IPS-11a (cell line): ENCODE data around the gene EIF4E3.
A peak's percentile ranks its signal among the peaks of the same experiment; 100 is the strongest.

Experiments used
- H3K4me3 ChIP-seq: one replicate; pipeline ENCODE4 v1.5.1; 2013; ENCODE audit warnings: low read depth, low read length, control low read depth

EIF4E3 gene

GRCh38 chr3:71725271-71725991 is at the start of gene EIF4E3:
EIF4E3 (minus strand) TSS chr3:71725402; CDS start chr3:71725367, 35 bp downstream.
- peak within 1 kb of the TSS; percentile 80 for H3K4me3 ChIP-seq

- no peak overlapping the region for H3K4me3 ChIP-seq
Observed at GRCh38 chr3:71771884-71772283, 46.7 kb upstream of the EIF4E3 start.

DNA sequence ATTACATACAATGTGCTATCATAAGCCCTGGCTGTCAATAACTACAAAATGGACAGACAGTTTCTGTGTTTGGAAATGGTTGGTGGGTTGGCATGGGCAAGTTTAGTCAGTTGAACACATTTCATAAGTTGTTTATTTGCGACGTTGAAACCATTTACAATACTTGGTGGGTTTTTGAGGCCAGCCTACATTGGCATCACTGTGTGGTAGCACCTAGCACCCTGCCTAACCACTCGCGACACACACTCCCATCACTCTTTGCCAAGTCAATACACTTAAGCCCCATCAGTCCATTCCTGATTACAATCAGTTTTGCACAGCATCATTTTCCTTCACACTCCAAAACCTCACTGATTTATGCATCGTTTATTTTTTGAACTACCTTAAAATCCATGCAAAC is 45.9 kb upstream of the EIF4E3 start:
- H3K4me3 ChIP-seq = no peak overlapping the region

DNA sequence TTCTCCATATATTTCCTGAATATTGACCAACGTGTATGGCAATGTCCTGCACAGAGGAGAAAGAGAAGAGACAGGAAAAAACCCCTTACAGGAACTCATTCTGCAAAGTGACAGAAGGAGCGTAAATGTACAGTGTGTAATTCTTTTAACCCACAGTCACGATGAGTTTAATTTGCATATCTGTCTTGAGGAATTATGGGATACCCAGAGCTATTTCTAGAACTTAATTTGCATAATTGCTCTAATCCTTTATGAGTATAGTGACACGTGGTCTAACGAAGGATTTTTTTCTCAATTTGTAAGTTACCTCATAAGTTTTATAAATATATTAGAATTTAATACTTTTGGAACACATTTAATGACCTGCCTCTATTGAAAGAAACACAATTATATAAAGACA is 38.2 kb upstream of the EIF4E3 start:
- no peak overlapping the region for H3K4me3 ChIP-seq

DNA sequence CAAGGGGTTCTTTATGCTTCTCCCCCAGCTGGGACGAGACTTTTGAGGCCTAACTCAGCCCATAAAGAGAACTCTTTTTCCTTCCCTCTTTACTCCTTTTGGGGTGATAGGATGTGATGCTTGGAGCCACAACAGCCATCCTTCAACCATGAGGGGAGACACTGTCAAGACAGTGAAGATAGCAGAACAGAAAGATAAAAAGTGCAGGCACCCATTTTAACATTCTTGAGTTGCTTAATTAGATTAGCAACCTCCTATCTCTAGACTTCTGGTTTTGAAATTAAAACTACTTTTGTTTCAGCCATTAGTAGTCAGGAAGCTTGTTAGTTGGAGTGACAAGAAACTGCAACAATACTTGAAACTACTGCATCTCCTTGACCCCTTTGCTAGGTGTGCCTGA is 34.9 kb upstream of the EIF4E3 start:
- H3K4me3 ChIP-seq = no peak overlapping the region

- no peak overlapping the region for H3K4me3 ChIP-seq
Observed at GRCh38 chr3:71759401-71759800, 34.2 kb upstream of the EIF4E3 start.

GRCh38 chr3:71758091-71758490 is 32.9 kb upstream of the EIF4E3 start:
- no peak overlapping the region for H3K4me3 ChIP-seq

GRCh38 chr3:71754610-71755253 is 29.5 kb upstream of the EIF4E3 start:
- peak overlapping the region; percentile 72 for H3K4me3 ChIP-seq

- peak within 1 kb of the TSS; percentile 72 for H3K4me3 ChIP-seq
Observed at GRCh38 chr3:71753701-71754609, 28.8 kb upstream of the EIF4E3 start, which contains the start of gene GPR27. GPR27 (plus strand) TSS chr3:71753855; CDS start chr3:71754050, 195 bp downstream.

GRCh38 chr3:71752831-71753700 is 27.9 kb upstream of the EIF4E3 start:
- peak overlapping the region; percentile 72 for H3K4me3 ChIP-seq

DNA sequence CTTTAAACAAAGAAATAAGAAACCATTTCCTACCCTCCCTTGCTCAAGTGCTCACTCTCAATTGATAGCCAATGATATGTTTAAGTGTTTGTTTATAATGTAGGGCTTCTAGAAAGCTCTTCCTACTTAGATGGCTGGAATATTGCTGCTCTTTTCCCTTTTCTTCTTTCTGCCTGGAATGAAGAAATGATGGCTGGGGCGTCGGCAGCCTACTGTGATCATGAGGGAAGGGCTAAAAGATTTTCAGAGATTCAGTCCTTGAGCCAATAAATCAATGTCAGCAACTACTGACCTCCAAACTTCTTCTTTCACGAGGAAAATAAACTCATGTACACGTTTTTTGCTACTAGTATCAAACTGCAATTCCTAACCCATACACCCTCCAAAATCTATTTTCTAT is 26.4 kb upstream of the EIF4E3 start:
- H3K4me3 ChIP-seq = no peak overlapping the region

- no peak overlapping the region for H3K4me3 ChIP-seq
Observed at GRCh38 chr3:71744738-71745137, 19.5 kb upstream of the EIF4E3 start.

DNA sequence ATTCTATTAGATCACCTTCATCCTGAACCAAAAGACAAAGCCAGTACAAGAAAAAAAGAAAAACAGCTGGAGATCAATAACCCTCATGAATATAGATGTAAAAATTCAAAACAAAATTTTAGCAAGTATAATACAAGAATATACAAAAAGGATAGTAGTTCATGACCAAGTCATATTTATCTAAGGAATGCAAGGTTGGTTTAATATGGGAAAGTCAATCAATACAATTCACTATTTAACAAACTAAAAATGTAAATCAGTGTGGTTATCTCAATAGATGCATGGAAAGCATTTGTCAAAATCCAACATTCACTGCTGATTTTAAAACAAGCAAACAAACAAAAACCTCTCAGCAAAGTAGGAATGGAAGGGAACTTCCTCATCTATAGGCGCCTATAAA is 17.4 kb upstream of the EIF4E3 start:
- H3K4me3 ChIP-seq = no peak overlapping the region

DNA sequence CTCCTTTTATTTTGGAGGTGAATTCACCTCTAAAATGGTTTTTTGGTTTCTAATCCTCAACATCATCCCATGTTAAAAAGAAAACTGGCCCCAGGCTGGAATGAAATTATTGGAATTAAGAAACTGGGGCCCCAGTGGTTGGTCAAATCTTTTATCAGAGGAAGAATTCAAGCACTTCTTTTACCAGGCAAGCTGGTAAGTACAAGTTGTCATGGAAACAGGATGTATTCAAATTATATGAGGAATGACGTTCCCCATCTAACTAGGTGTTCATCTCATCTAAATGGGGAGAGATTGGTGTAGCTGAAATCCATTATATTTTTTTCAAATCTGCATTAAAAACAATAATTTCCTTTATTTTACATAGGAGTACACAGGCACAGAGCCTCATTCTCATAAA is 9.7 kb upstream of the EIF4E3 start:
- H3K4me3 ChIP-seq = no peak overlapping the region

- no peak overlapping the region for H3K4me3 ChIP-seq
Observed at GRCh38 chr3:71733319-71733718, 8.1 kb upstream of the EIF4E3 start.

DNA sequence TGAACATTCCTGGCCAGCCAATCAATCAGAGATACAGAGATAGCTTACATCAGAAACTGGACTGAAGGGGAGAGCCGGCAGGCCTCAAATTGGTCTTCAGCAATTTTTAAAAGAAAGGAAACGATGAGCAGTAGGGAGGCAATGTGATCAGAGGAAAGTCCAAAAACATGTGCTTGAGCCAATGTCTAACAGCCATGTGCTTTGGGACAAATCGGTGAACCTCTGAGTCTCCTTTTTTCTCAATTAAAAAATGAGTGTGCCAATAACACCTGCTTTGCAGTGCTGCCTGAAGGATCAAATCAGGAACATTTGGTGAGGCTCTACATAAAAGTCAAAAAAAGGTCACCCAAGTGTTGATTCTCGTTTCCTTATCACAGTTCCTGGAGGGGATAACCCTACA is 7.4 kb upstream of the EIF4E3 start:
- no peak overlapping the region for H3K4me3 ChIP-seq

- H3K4me3 ChIP-seq = no peak overlapping the region
Observed at GRCh38 chr3:71728632-71729342, 3.6 kb upstream of the EIF4E3 start.

- no peak overlapping the region for H3K4me3 ChIP-seq
Observed at GRCh38 chr3:71726146-71726545, 944 bp upstream of the EIF4E3 start.

DNA sequence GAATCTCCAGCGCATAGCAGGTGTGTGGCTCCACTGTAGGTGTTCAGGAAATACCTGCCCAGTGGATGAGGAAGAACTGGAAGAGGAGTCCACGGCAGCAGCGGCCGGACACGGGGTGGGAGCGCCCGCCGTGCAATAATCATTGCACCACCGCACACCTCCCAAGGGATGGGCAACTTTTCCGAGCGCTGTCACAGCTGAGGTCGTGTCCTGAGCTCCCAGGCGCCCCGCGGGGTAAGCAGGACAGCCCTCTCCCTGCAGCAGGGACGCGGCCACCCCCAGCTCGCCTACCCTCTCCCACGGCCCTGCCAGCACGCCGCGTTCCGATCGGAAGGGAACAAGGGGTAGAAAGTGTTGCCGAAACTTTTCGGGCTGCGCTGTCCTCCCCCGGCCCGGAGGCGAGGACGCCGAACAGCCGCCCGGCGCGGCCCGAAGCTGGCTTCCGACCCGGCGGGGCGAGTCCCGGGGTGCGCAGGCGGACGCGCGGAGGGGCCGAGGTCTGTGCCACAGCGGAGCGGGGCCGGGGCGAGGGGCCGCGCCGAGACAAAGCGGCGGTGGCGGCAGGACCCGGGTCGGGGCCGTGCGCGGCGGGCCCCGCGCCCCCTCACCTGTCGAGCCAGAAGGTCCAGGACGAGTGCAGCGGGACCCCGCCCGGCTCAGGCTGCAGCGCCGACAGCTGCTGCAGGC is 475 bp downstream of the EIF4E3 start:
- H3K4me3 ChIP-seq = peak overlapping the region; percentile 80

DNA sequence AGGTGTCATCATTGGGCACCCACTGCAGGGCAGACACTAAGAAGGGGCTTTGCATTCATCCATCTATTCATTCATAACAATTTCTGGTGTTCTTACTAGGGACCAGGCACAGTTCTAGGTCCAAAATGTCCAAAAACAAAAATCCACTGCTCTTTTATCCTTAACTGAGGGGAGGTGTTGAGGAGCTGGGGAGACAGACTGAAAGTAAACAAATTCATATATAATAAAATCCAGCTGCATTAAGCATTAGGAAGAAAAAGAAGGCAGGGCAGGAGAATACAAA is 1.1 kb downstream of the EIF4E3 start:
- peak overlapping the region; percentile 80 for H3K4me3 ChIP-seq
